Measurements from ENCODE around the gene LAMTOR1. TPM values are rescaled to one million over a fixed set of nuclear protein-coding genes. Genes with fewer than 3 reads are reported as not detected.

Gene LAMTOR1
- total RNA-seq, 4 donors from 2014 or later = 84.6 to 128 (median 91.9) TPM

DNA sequence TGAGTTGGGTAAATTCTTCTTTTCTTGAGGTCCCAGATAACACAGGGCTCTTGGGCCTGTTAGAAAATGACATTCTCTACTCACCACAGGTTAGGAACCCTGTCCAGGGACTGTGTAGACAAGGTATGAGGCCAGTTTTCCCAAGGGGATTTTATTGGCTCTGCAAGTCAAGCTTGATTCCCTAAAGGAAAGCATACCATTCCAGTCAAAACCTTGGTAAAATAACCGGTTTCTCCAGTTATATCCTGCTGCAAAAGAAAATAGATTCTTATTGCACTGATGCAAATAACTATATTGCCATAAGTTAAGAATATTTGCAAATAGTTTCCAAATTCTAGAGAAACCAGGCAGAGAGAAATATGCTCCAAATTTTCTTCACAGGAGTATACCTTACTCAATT, 22.9 kb upstream of the LAMTOR1 start:
- TF ChIP-seq CTCF (IDR thresholded peaks at IDR 0.05; ENCODE audit: low read depth) = no peak

DNA sequence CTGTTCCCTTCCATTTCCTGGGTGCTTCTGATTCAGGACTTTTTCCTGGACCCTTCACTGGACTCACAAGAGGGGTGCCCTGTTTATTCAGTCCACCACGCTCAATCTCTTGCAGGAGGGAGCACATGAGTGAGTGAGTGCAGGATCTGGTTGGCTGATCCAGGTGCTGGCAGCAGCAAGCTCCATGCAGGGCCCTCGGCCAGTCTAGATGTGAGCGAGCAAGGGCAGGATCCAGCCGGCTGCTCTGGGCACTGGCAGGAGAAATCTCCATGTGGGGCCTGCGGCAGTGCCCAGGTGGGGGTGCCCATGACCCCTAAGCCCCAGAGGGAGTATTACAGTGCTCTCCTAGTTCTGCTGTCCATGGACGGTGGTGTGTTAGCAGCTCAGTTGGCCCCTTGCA, 20.9 kb upstream of the LAMTOR1 start:
- TF ChIP-seq CTCF (IDR thresholded peaks at IDR 0.05; ENCODE audit: low read depth) = no peak

GRCh38 chr11:72123117-72123653, 20.1 kb upstream of the LAMTOR1 start:
- no peak for TF ChIP-seq CTCF (IDR thresholded peaks at IDR 0.05; ENCODE audit: low read depth)

DNA sequence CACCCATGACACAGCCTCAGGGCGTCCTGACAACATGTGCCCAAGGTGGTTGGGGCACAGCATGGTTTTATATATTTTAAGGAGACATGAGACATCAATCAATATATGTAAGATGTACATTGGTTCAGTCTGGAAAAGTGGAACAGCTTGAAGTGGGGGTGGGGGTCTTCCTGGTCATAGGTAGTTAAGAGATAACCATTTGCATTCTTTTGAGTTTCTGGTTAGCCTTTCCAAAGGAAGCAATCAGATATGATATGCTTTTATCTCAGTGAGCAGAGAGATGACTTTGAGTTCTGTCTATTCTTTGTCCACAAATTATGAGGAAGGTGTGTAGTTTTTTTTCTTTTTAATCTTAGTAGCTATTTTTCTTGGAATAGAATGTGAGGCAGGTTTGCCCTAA, 19.5 kb upstream of the LAMTOR1 start:
- TF ChIP-seq CTCF (IDR thresholded peaks at IDR 0.05; ENCODE audit: low read depth) = no peak

DNA sequence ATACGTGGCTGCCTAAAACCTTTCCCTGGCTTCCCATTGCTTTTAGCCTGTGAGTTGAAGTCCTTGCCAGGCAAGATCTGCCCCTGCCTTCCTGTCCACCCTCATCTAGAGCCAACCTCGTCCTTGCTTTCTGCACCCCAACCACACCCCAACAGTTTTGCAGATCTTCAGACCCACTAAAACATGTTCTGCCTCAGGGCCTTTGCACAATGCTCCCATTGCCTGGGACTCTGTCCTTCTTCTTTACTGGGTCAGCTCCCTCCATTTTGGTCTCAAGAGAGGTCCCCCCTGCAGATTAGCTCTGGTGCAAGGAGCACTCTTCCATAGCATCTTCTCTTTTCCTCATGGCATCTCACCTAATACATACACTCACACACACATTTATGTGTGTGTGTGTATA, 17.8 kb upstream of the LAMTOR1 start:
- TF ChIP-seq CTCF (IDR thresholded peaks at IDR 0.05; ENCODE audit: low read depth) = no peak

GRCh38 chr11:72119198-72119597, 16.1 kb upstream of the LAMTOR1 start:
- TF ChIP-seq CTCF (IDR thresholded peaks at IDR 0.05; ENCODE audit: low read depth) = no peak

DNA sequence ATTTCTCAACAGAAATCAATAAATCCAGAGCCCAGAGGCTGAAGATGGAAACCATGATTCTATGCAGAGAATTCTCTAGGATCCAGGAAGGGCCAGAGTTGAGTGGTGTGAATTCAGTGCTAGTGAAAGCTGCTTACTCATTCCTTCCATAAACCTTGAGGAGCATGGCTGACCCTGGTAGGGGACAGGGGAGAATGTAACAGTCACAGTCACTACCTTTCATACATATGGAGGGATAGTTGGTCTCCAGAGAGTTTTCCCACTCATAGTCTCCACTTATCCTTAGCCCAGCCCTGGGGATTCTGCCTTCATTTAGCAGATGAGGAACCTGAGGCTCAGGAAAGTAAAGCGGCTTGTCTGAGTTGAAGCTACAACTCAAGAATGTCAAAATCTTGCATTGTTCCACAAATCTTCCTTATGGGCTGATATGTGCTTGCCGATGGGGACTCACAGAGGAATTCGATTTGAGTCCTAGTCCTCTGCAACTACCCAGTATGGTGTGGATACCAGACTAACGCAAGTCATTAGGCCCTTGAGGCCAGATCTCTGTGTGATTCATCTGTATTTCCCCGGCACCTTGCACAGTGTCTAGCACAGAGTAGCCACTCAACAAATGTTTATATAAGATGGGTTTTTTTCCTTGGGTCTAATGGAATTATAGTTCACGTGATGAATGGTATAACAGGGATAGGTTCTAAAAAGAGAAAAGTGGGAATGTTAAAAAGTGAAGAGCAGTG, 13.1 kb upstream of the LAMTOR1 start:
- no peak for TF ChIP-seq CTCF (IDR thresholded peaks at IDR 0.05; ENCODE audit: low read depth)
